Lower lobe of right lung (tissue), 2 donors: Measurements from ENCODE around the gene PLA2G7. TPM values are rescaled to one million over a fixed set of nuclear protein-coding genes. Genes with fewer than 3 reads are reported as not detected.

Source experiments
- ATAC-seq, 2 donors: fragments of 200-7000 bp; cut with Tn5 transposase; one replicate each; pipeline ENCODE4 v1.9.1; 2020 to 2022; ENCODE audit warnings: mild to moderate bottlenecking in 2 of 2, moderate library complexity in 2 of 2
- DNase-seq: peaks from one replicate; pipeline ENCODE4 v3.0.0-alpha.2; 2020
- H3K27ac ChIP-seq: fragments of 200-600 bp; one replicate; pipeline ENCODE4 v1.8.0; 2022
- H3K27me3 ChIP-seq: fragments of 200-600 bp; one replicate; pipeline ENCODE4 v1.8.0; 2022; ENCODE audit warnings: low read depth
- H3K36me3 ChIP-seq: fragments of 200-600 bp; one replicate; pipeline ENCODE4 v1.8.0; 2022; ENCODE audit warnings: mild to moderate bottlenecking
- H3K4me1 ChIP-seq: fragments of 200-600 bp; one replicate; pipeline ENCODE4 v1.8.0; 2022
- H3K4me3 ChIP-seq: fragments of 200-600 bp; one replicate; pipeline ENCODE4 v1.8.0; 2022; ENCODE audit warnings: mild to moderate bottlenecking
- H3K9me3 ChIP-seq: fragments of 200-600 bp; one replicate; pipeline ENCODE4 v1.8.0; 2022
- intact Hi-C: fragments of 100-400 bp; cut with DNase I; formaldehyde crosslinking; loops from one replicate; pipeline ENCODE4 v1.11.0; 2022
- total RNA-seq: library from RNA; stranded (reverse); fragmentation: NEBNext Ultra II Directional; extraction: Animal tissue kit (Norgen Biotek cat#: 25700); gene quantifications from one replicate; pipeline ENCODE4 v1.2.1, GENCODE V29; 2021
- TF ChIP-seq, protein P1 (sequence below): fragments of 200-600 bp; IDR thresholded peaks from one replicate; pipeline ENCODE4 v1.8.0; 2022; ENCODE audit warnings: antibody characterized with exemption, mild to moderate bottlenecking
- donor health status: DM: no; HTN: yes; CAD: no; lungs with severe emphysema.

PLA2G7 gene
- total RNA-seq, 1 donor from 2014 or later: 20.0 TPM

DNA sequence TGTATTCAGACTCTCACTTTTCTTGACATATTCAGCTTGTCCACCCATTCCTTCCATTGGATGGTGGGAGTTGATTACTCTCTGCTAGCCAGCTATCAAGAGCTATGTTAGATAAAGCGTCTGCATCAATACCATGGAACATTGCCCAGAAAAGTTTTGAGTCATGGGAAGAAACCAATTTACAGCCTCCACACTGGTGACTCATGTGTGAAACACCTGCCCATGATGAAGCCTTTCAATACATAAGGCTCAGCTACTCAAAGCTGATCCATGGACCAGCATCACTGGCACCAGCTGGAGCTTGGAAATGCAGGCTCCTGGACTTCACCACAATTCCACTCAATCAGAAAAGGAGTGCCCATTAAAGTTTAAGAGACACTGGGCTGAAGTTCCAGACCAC, 16.1 kb downstream of the PLA2G7 start:
- ATAC-seq (peak in 1 of 2 donors; percentile 11), DNase-seq (no peak)
- no peak overlapping the region for H3K4me3 ChIP-seq
- H3K4me1 ChIP-seq: no peaks in the 10 kb centered on the region
- no peaks in the 10 kb centered on the region for H3K27me3 ChIP-seq
- no peak overlapping the region for H3K27ac ChIP-seq
- TF ChIP-seq, protein P1, sequence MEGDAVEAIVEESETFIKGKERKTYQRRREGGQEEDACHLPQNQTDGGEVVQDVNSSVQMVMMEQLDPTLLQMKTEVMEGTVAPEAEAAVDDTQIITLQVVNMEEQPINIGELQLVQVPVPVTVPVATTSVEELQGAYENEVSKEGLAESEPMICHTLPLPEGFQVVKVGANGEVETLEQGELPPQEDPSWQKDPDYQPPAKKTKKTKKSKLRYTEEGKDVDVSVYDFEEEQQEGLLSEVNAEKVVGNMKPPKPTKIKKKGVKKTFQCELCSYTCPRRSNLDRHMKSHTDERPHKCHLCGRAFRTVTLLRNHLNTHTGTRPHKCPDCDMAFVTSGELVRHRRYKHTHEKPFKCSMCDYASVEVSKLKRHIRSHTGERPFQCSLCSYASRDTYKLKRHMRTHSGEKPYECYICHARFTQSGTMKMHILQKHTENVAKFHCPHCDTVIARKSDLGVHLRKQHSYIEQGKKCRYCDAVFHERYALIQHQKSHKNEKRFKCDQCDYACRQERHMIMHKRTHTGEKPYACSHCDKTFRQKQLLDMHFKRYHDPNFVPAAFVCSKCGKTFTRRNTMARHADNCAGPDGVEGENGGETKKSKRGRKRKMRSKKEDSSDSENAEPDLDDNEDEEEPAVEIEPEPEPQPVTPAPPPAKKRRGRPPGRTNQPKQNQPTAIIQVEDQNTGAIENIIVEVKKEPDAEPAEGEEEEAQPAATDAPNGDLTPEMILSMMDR: no peak
- no peaks in the 10 kb centered on the region for H3K36me3 ChIP-seq
- intact Hi-C loops: no loop called here
- no peaks in the 10 kb centered on the region for H3K9me3 ChIP-seq

DNA sequence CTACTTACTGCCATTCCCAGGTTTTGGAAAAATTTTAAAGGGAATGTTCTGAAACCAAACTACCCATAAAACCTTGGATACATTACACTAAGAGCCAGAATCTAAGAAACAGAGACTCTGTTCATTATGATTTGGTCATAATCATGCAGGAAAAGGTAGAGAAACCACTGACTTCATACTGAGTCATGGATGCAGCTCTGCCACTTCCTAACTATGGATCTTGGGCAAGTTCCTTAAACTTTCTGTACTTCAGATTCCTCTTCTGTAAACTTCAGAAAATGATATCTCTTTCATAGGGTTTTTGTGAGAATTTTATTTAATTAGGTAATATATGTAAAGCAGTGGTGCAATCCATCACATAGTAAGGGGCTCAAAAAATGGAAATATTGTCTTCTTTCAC, 20.0 kb downstream of the PLA2G7 start:
- Histone ChIP-seq H3K27me3 (no peaks in the 10 kb centered on the region), H3K36me3 (no peaks in the 10 kb centered on the region), H3K9me3 (no peaks in the 10 kb centered on the region), H3K4me3 (no peak overlapping the region), H3K4me1 (no peaks in the 10 kb centered on the region), H3K27ac (no peak overlapping the region)
- TF ChIP-seq, protein P1: no peak
- ATAC-seq (peak in 1 of 2 donors; percentile 39), DNase-seq (no peak)
- intact Hi-C loops: no loop called here

DNA sequence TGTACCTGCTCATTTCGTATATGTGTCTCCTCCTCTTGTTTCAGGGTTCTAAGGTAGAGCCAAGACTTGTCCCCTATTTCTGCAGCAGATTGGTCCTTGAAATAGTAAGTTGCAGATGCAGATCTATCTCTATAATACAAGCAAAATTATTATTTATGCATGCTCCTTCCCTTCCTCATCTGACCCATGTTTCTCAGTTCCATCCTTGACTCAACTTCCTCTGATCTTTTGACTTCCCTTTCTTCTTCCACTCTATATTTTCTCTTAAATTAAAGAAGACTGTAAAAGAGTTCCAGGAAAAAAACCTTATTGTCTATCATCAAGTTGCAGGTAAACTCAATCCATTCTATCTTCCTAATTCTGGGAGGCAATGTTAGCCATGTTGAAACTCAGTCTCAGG, 23.7 kb downstream of the PLA2G7 start:
- DNase-seq (no peak), ATAC-seq (no peak)
- TF ChIP-seq, protein P1: no peak
- H3K27ac ChIP-seq: no peak overlapping the region
- intact Hi-C loops: no loop called here
- no peaks in the 10 kb centered on the region for H3K27me3 ChIP-seq
- no peaks in the 10 kb centered on the region for H3K9me3 ChIP-seq
- H3K4me3 ChIP-seq: no peak overlapping the region
- H3K36me3 ChIP-seq: no peaks in the 10 kb centered on the region
- H3K4me1 ChIP-seq: no peaks in the 10 kb centered on the region

DNA sequence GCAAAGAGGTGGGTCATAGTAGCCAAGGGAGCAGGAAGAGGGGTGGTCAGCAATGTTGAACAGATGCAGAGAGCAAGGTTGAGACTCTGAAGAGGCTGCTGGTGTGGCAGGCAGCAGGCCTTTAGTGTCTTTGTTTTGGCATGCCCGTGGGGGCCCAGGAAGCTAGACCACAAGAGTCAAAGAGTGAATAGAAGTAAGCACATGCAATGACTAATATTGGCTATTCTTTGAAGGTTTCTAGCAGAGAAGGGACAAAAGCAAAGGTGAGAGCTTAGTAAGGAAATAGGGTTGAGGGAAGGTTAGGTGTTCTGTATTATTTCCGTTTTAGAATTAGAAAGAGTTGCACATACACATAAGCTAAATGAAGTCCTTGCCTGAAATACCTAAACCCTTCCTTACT, 28.7 kb downstream of the PLA2G7 start:
- intact Hi-C loops: no loop called here
- H3K36me3 ChIP-seq: no peaks in the 10 kb centered on the region
- no peak overlapping the region for H3K27ac ChIP-seq
- TF ChIP-seq, protein P1: no peak
- ATAC-seq: no peak
- H3K4me1 ChIP-seq: no peaks in the 10 kb centered on the region
- no peaks in the 10 kb centered on the region for H3K9me3 ChIP-seq
- DNase-seq: no peak
- no peaks in the 10 kb centered on the region for H3K27me3 ChIP-seq
- H3K4me3 ChIP-seq: no peak overlapping the region

DNA sequence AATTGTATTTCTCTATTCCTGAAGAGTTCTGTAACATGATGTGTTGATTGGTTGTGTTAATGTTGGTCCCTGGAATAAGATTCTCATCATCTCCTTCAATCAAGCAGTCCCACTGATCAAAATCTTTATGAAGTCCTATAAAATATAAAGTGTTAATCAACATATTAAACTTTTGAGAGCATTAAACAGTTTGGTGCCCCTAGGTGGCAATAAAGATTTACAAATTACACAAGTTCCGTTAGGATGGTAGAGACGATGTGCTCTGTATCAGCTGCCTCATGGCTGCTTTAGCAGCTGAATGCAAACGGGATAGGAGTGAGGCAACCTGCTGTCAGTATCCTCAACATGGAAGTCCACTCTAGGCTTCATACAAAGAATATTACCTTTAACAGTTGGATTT, 30.6 kb downstream of the PLA2G7 start:
- DNase-seq (no peak), ATAC-seq (peak in 1 of 2 donors; percentile 52)
- intact Hi-C loops: no loop called here
- Histone ChIP-seq H3K4me3 (no peak overlapping the region), H3K9me3 (no peaks in the 10 kb centered on the region), H3K27ac (no peak overlapping the region), H3K4me1 (no peaks in the 10 kb centered on the region), H3K27me3 (no peaks in the 10 kb centered on the region), H3K36me3 (no peaks in the 10 kb centered on the region)
- TF ChIP-seq, protein P1: peak; percentile 13

DNA sequence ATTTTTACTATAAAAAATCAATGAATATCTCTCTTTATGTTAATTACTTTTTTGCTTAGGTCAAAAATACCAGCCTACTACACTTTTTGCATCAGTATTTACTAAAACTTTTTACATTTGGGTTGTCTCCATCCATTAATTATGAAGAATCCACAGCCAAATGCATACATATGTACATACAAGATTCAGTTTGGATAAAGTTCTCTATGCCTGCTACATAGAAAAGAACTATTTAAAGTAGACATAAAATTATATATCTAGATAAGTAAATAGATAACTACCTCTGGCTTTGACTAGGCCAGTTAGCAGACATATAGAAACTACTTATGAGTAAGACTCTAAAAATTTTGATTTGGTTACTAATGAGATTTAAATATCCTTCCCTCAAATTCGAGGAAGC, 35.2 kb downstream of the PLA2G7 start:
- H3K27me3 ChIP-seq: no peaks in the 10 kb centered on the region
- ATAC-seq (no peak), DNase-seq (no peak)
- TF ChIP-seq, protein P1: no peak
- H3K27ac ChIP-seq: no peak overlapping the region
- intact Hi-C loops: no loop called here
- H3K9me3 ChIP-seq: no peaks in the 10 kb centered on the region
- no peaks in the 10 kb centered on the region for H3K4me1 ChIP-seq
- no peak overlapping the region for H3K4me3 ChIP-seq
- no peaks in the 10 kb centered on the region for H3K36me3 ChIP-seq
